Hindlimb muscle (tissue), 1 donor: ENCODE measurements around the gene PSMB11. TPM values are rescaled to one million over a fixed set of nuclear protein-coding genes. Genes with fewer than 3 reads are reported as not detected.

ENCODE experiments used
- DNase-seq: peaks from one replicate; pipeline ENCODE4 v3.0.0-alpha.2; 2013
- polyA plus RNA-seq: library from polyadenylated mRNA; unstranded; fragments of 120-200 nt; gene quantifications from one replicate; pipeline ENCODE4 v1.2.1, GENCODE V29; 2013; ENCODE audit not compliant: insufficient read length

Gene PSMB11
- polyA plus RNA-seq, 1 donor = not detected

GRCh38 chr14:23086565-23086964 lies 44.6 kb downstream of the PSMB11 start:
- no peak for DNase-seq

DNA sequence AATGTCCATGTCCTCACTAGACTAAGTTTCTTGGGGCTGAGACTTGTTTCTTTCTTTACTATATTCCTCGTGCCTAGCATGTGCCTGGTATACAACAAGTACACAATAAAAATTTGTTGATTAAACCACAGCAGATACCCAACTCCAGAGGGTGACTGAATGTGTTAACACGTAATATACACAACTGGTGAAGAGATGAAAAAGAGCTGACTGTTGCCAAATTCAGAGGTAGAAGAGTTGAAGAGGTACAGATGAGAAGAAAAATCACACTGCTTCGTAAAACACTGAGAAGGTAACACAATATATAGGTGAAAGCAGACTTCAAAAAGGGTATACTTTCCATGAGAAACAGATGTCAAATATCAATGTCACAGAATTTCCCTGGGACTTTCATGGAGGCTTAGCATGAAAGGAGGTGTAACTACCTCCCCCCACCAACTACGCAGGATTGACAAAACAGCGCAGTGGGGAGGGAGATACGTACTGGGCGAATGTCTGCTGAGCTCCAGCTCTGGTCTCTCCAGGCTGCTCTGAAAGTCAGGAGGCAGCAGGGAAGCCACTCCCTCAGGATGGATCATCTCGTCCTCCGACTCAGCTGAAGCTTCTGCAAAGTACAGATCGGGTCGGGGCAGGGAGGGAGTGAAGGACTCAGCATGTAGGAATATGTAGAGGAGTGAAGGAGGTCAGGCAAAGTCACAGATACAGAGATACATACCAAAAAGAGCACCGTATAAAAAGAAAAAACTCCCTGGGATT lies 47.7 kb downstream of the PSMB11 start:
- DNase-seq = no peak

GRCh38 chr14:23090254-23090636 lies 48.2 kb downstream of the PSMB11 start:
- no peak for DNase-seq

DNA sequence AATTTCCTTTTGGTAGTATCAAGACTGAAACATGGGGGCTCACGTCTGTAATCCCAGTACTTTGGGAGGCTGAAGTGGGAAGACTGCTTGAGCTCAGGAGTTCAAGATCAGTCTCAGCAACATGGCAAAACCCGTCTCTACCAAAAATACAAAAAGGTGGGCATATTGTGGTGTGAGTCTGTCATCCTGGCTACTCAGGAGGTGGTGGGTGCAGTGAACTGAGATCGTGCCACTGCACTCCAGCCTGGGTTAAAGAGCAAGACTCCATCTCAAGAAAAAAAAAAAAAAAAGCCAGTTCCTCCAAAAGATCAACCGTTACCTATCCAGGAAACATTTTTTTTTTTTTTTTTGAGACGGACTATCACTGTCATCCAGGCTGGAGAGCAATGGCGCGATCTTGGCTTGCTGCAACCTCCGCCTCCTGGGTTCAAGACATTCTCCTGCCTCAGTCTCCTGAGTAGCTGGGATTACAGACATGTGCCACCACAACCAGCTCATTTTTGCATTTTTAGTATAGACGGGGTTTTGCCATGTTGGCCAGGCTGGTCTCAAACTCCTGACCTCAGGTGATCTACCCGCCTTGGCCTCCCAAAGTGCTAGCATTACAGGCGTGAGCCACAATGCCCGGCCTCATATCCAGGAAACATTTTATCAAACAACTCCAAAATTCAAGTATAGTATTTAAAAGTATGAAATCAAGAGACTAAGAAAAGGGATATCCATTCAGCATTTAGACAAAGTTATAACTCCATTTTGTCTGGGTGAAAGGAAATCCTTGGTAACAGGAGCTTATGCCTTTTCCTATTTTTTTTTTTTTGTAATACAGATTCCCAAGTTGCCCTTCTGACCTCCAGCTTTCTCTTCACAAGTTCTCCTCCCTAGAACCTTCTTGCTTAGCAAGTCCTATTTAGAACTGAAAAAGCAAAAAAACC lies 49.5 kb downstream of the PSMB11 start:
- DNase-seq = no peak

DNA sequence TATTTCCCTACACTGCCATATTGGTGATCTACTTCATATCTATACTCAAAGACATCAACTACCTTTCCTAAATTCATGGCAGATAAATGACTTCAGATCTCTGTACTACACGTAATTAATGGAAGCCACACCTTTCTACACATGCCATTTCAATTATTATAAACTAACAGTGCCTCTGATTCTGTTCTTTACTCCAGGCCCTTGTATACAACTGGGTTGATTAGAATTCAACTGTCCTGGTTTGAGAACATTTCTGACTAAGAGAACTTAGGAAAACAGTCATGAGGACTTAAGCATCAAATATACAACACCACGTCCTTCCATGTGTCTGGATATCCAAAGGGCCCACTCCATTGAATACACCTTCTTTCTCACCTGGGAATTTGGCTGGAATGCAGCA lies 51.1 kb downstream of the PSMB11 start:
- no peak for DNase-seq

DNA sequence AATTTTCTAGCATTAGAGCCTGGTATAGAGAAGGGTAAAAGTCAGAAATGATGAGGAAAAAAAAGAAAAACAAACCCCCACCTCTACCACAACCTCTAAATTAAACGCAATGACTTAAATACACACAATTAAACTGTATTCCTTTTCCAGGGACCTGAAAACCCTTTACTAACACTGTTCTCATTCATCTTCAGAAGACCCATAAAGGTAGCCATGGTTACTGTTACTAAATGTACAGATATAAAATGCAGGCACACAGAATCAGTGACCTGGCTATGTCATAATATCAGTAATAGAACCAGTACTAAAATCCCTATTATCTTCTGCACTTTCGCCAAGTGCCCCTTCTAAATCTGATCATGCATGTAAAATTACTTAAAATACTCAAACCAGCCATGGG lies 51.5 kb downstream of the PSMB11 start:
- DNase-seq = no peak

Other genes with a start within 250 kb of the PSMB11 start
- 32.7 TPM for gene SLC7A7, start 226.8 kb upstream of the PSMB11 start, polyA plus RNA-seq
- gene MRPL52, start 212.3 kb upstream of the PSMB11 start, polyA plus RNA-seq = 67.7 TPM
- 148 TPM for gene MMP14, start 205.6 kb upstream of the PSMB11 start, polyA plus RNA-seq
- gene LRP10, start 170.5 kb upstream of the PSMB11 start, polyA plus RNA-seq = 41.4 TPM
- gene REM2, start 159.0 kb upstream of the PSMB11 start, polyA plus RNA-seq = 0.23 TPM
- 55.8 TPM for gene RBM23, start 123.1 kb upstream of the PSMB11 start, polyA plus RNA-seq
- gene PRMT5, start 112.8 kb upstream of the PSMB11 start, polyA plus RNA-seq = 66.8 TPM
- 32.7 TPM for gene HAUS4, start 85.1 kb upstream of the PSMB11 start, polyA plus RNA-seq
- 57.8 TPM for gene AJUBA, start 59.7 kb upstream of the PSMB11 start, polyA plus RNA-seq
- gene C14orf93, start 32.1 kb upstream of the PSMB11 start, polyA plus RNA-seq = 11.6 TPM
- gene PSMB5, start 7.3 kb upstream of the PSMB11 start, polyA plus RNA-seq = 228 TPM
- gene CDH24, start 15.3 kb downstream of the PSMB11 start, polyA plus RNA-seq = 4.0 TPM
- 143 TPM for gene ACIN1, start 52.9 kb downstream of the PSMB11 start, polyA plus RNA-seq
- gene C14orf119, start 53.3 kb downstream of the PSMB11 start, polyA plus RNA-seq = 42.4 TPM
- not detected for gene CIROP, start 62.8 kb downstream of the PSMB11 start, polyA plus RNA-seq
- not detected for gene CEBPE, start 77.0 kb downstream of the PSMB11 start, polyA plus RNA-seq
- gene SLC7A8, start 141.4 kb downstream of the PSMB11 start, polyA plus RNA-seq = 5.6 TPM
- gene RNF212B, start 195.7 kb downstream of the PSMB11 start, polyA plus RNA-seq = 0.62 TPM
- 11.2 TPM for gene HOMEZ, start 243.9 kb downstream of the PSMB11 start, polyA plus RNA-seq